Measurements from ENCODE around the gene IMP4.
A peak's percentile ranks its signal among the peaks of the same experiment; 100 is the strongest.

IMP4 gene

DNA sequence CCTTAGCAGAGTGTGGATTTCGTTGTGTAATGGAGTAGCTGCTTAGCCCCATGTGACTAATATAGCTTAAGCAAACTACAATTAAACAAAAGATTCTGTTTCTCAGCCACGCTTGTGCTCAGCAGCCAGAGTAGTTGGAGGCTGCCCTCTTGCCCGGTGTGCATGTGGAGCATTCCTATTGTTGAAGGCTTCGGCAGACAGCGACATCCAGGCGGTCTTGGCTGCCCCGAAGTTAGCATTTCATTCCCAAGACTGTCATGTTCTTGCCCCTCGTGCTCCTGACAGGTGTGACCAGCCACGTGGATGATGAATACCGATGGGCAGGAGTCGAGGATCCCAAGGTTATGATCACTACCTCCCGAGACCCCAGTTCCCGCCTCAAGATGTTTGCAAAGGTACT, 2.4 kb downstream of the IMP4 start:
- H3K36me3 ChIP-seq (ENCODE audit: insufficient read depth, low read length) = peaks cover 14% of the 10 kb centered on the region
- no peaks in the 10 kb centered on the region for H3K4me1 ChIP-seq (ENCODE audit: insufficient read depth, low read length)
- H3K9me3 ChIP-seq (ENCODE audit: control insufficient read depth, insufficient read depth, low read length) = no peaks in the 10 kb centered on the region
- no peak overlapping the region for H3K9ac ChIP-seq (ENCODE audit: low read depth, low read length)

DNA sequence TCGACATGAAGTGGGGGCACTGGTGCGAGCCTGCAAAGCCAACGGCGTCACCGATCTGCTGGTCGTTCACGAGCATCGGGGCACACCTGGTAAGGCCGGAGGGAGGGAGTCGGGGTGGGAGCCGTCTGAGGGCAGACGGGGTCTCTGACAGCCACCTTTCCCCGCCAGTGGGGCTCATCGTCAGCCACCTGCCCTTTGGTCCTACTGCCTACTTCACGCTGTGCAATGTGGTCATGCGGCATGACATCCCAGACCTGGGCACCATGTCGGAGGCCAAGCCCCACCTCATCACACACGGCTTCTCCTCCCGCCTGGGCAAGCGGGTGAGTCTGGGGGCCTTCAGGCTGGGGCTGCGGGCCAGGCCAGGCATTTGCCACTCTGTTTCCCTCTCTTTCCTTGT, 2.9 kb downstream of the IMP4 start:
- Histone ChIP-seq H3K9me3 (ENCODE audit: control insufficient read depth, insufficient read depth, low read length) (no peaks in the 10 kb centered on the region), H3K9ac (ENCODE audit: low read depth, low read length) (no peak overlapping the region), H3K4me1 (ENCODE audit: insufficient read depth, low read length) (no peaks in the 10 kb centered on the region), H3K36me3 (ENCODE audit: insufficient read depth, low read length) (peaks cover 14% of the 10 kb centered on the region)

DNA sequence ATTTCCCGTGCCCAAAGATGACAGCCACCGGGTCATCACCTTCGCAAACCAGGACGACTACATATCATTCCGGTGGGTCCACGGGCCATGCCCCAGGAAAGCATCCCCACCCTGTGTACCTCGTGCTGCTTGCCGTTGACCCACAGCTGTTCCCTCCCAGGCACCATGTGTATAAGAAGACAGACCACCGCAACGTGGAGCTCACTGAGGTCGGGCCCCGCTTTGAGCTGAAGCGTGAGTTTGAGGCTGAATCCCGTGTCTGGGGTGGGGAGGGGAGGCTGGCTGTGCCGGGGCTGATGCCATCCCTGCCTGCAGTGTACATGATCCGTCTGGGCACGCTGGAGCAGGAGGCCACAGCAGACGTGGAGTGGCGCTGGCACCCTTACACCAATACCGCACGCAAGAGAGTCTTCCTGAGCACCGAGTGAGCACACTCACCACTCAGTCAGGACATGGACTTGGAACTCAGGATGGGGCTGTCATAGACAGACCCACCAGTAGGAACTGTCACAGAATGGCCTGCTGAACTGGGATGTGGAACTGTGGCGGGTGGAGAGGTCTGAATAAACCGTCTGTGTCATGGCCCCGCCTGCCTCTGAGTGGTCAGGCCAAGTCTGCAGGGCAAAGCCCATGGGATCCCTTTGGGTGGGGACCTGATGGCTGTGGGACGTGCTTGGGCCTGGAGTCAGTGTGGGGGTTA, 3.5 kb downstream of the IMP4 start:
- H3K36me3 ChIP-seq (ENCODE audit: insufficient read depth, low read length) = peaks cover 14% of the 10 kb centered on the region

DNA sequence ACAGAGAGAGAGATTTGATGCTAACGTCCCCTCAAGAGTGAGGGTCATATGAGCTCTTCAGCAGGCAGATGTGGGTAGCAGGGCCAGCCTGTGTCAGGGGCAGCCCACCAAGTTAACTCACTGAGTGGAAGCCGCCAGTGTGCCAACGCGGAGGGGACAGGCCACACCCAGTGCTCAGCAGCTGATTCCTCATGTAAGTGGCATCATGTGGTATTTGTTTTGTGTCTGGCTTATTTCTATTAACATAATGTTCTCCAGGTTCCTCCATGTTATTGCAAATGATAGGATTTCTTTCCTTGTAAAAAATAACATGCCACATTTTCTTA, 4.0 kb downstream of the IMP4 start:
- Histone ChIP-seq H3K36me3 (ENCODE audit: insufficient read depth, low read length) (peaks cover 14% of the 10 kb centered on the region), H3K9me3 (ENCODE audit: control insufficient read depth, insufficient read depth, low read length) (no peaks in the 10 kb centered on the region), H3K9ac (ENCODE audit: low read depth, low read length) (no peak overlapping the region), H3K4me1 (ENCODE audit: insufficient read depth, low read length) (no peaks in the 10 kb centered on the region)

More for the DNA sequence above, 3.5 kb downstream of the IMP4 start:
- H3K4me1 ChIP-seq (ENCODE audit: insufficient read depth, low read length) = no peaks in the 10 kb centered on the region
- no peaks in the 10 kb centered on the region for H3K9me3 ChIP-seq (ENCODE audit: control insufficient read depth, insufficient read depth, low read length)
- no peak overlapping the region for H3K9ac ChIP-seq (ENCODE audit: low read depth, low read length)

DNA sequence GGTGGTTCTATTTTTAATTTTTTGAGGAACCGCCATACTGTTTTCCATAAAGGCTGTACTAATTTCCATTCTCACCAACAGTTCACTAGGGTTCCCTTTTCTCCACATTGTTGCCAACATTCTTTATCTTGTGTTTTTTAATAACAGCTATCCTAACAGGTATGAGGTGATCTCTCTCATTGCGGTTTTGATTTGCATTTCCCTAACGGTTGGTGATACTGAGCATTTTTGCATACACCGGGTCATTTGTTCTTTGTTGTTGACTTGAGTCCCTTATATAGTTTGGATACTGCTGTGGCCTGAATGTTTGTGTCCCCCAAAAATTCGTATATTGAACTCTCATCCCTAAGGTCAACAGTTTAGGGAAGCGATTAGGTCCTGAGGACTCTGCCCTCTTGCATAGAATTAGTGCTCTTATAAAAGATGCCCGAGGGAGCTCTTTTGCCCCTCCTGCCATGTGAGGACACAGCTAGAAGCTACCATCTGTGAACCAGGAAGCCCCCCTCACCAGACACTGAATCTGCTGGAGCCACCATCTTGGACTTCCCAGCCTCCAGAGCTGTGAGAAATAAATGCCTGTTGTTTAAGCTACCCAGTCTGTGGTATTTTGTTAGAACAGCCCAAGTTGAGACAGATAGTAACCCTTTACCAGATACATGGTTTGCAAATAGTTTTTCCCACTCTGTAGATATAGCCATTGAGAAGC, 4.7 kb downstream of the IMP4 start:
- H3K36me3 ChIP-seq (ENCODE audit: insufficient read depth, low read length) = peaks cover 14% of the 10 kb centered on the region
- H3K9ac ChIP-seq (ENCODE audit: low read depth, low read length) = no peak overlapping the region
- no peaks in the 10 kb centered on the region for H3K9me3 ChIP-seq (ENCODE audit: control insufficient read depth, insufficient read depth, low read length)
- H3K4me1 ChIP-seq (ENCODE audit: insufficient read depth, low read length) = no peaks in the 10 kb centered on the region

DNA sequence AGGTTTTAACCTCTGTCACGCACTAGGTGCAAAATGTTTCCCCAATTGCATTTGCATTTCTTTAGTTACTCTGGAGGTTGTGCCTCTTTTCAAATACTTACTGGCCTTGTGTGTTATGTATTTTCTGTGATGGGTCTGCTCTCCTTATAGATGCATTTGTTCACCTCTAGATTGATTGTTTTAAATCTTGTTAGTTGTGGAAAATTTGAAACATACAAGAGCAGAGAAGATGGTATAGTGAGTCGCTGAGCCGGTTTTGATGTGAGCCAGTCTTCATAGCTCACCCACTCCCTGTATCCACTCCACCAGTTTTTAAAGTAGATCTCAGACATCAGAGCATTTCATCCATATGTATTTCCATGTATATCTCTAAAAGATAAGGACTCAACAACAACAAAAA, 6.5 kb downstream of the IMP4 start:
- H3K36me3 ChIP-seq (ENCODE audit: insufficient read depth, low read length) = peaks cover 14% of the 10 kb centered on the region
- no peak overlapping the region for H3K9ac ChIP-seq (ENCODE audit: low read depth, low read length)
- no peaks in the 10 kb centered on the region for H3K4me1 ChIP-seq (ENCODE audit: insufficient read depth, low read length)
- H3K9me3 ChIP-seq (ENCODE audit: control insufficient read depth, insufficient read depth, low read length) = no peaks in the 10 kb centered on the region

DNA sequence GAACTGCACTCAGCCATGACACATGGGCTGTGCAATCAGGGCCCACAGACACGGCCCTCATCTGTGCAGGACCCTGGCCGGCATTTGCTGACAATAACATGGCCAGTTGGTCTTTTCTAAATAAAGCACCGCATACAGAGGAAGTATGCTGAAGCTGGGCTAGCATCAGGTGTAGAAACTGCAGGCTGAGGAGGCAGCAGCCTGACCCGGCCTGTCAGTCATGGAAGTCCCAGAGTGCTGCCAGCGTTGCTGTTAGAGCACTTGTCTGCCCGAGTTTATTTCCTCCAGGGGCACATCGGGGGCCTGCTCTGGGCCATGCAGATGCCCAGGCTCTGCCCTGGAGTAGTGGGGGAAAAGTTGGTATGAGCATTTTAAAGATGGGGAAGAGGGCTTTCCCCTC, 9.0 kb downstream of the IMP4 start:
- Histone ChIP-seq H3K4me1 (ENCODE audit: insufficient read depth, low read length) (no peaks in the 10 kb centered on the region), H3K9me3 (ENCODE audit: control insufficient read depth, insufficient read depth, low read length) (no peaks in the 10 kb centered on the region), H3K36me3 (ENCODE audit: insufficient read depth, low read length) (peaks cover 3% of the 10 kb centered on the region; the same call in 1 of the 2 replicates), H3K9ac (ENCODE audit: low read depth, low read length) (no peak overlapping the region)

DNA sequence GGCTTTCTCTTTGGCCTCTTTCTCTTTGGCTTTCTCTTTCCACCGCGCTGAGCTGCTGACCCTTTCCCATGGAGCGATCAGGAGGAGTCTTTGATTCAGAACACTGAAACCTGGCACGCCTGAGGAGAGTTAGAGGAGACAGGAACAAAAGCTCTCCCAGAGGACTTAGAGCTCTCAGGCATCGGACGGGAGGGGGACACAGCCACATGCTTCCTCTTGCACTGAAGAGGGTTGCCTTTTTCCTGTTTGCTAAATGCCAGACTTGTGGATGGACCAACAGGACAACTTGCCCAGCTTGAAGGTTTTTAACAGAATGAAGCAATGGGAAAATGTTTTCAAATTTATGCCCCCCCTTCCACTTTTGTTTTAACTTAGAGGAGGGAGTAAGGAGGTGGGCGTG, 9.5 kb downstream of the IMP4 start:
- peaks cover under 1% of the 10 kb centered on the region; the same call in 1 of the 2 replicates for H3K36me3 ChIP-seq (ENCODE audit: insufficient read depth, low read length)
- H3K4me1 ChIP-seq (ENCODE audit: insufficient read depth, low read length) = no peaks in the 10 kb centered on the region
- no peak overlapping the region for H3K9ac ChIP-seq (ENCODE audit: low read depth, low read length)
- no peaks in the 10 kb centered on the region for H3K9me3 ChIP-seq (ENCODE audit: control insufficient read depth, insufficient read depth, low read length)

DNA sequence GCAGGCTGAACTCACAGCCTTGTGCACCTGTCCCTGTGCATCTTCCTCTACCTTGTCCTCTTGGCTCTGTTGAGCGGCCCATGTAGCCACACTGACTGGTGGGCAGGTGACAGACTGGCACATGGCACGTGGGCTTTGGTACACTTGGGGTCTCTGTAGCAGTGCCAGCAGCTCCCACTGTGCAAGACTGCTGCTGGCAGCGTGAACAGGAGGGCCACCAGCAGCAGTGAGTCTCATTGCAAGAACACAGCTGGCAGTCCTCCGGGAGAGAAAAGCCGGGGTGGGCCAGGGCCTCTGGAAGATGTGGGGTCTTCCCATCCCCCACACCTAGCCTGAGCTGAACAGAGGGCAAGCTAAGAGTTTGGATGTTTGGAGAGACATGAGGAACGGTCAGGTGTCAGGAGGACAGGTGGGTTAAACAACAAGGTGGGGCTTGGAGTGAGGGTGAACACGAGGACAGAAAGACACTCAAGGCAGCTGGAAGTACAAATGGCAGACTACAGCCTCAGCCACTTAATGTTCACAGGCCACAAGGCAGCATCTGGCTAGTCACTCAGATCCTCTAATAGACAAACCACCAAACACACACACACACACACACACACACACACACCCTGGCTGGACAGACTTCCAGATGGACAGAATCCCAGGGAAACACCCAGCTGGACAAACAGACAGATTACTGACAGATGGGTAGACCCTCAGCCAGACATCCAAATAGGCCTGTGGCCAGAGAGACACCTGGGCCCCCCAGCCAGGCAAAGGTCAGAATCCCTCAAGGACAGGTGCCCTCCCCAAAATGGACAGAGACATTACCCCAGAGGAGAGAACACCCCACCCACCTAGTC, 10.8 kb downstream of the IMP4 start:
- Histone ChIP-seq H3K9ac (ENCODE audit: low read depth, low read length) (no peak overlapping the region), H3K36me3 (ENCODE audit: insufficient read depth, low read length) (no peaks in the 10 kb centered on the region; the same call in 1 of the 2 replicates), H3K4me1 (ENCODE audit: insufficient read depth, low read length) (no peaks in the 10 kb centered on the region), H3K9me3 (ENCODE audit: control insufficient read depth, insufficient read depth, low read length) (no peaks in the 10 kb centered on the region)

DNA sequence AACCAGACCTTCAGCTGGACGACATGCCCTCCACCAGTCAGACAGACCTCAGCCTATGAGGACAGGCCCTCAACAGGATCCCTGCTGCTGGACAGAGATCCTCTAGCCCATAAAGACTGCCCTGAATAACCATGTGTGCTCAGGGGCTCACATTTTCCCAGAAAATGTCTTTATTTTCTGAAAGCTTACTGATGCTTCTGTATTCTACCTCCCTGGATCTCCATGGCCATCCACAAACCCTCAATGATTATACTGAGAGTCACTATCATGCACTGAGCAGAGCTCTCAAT, 11.4 kb downstream of the IMP4 start:
- no peaks in the 10 kb centered on the region for H3K36me3 ChIP-seq (ENCODE audit: insufficient read depth, low read length)
- H3K4me1 ChIP-seq (ENCODE audit: insufficient read depth, low read length) = no peaks in the 10 kb centered on the region
- H3K9me3 ChIP-seq (ENCODE audit: control insufficient read depth, insufficient read depth, low read length) = no peaks in the 10 kb centered on the region
- H3K9ac ChIP-seq (ENCODE audit: low read depth, low read length) = no peak overlapping the region

DNA sequence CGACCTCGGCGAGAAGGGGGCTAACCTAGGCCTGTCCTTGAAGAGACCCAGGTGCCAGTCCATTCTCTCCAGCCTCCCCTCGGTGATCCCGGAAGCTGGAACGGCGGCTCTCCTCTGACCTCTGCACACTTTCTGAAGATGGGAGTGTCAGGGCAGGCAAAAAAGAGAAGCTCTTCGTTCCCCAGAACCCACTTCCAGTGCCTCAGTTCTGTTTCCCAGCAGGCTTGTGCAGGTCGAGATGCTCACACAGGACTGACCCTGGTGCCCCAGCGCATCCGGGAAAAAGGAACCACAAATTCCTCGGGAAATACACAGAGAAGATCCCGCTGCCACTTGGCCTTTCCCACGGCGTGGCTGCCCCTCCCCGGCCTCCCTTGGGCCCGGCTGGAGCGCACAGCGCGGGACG, 12.5 kb downstream of the IMP4 start:
- no peaks in the 10 kb centered on the region for H3K4me1 ChIP-seq (ENCODE audit: insufficient read depth, low read length)
- H3K9ac ChIP-seq (ENCODE audit: low read depth, low read length) = peak overlapping the region; percentile 83; the same call in 1 of the 2 replicates
- H3K36me3 ChIP-seq (ENCODE audit: insufficient read depth, low read length) = no peaks in the 10 kb centered on the region
- H3K9me3 ChIP-seq (ENCODE audit: control insufficient read depth, insufficient read depth, low read length) = no peaks in the 10 kb centered on the region

DNA sequence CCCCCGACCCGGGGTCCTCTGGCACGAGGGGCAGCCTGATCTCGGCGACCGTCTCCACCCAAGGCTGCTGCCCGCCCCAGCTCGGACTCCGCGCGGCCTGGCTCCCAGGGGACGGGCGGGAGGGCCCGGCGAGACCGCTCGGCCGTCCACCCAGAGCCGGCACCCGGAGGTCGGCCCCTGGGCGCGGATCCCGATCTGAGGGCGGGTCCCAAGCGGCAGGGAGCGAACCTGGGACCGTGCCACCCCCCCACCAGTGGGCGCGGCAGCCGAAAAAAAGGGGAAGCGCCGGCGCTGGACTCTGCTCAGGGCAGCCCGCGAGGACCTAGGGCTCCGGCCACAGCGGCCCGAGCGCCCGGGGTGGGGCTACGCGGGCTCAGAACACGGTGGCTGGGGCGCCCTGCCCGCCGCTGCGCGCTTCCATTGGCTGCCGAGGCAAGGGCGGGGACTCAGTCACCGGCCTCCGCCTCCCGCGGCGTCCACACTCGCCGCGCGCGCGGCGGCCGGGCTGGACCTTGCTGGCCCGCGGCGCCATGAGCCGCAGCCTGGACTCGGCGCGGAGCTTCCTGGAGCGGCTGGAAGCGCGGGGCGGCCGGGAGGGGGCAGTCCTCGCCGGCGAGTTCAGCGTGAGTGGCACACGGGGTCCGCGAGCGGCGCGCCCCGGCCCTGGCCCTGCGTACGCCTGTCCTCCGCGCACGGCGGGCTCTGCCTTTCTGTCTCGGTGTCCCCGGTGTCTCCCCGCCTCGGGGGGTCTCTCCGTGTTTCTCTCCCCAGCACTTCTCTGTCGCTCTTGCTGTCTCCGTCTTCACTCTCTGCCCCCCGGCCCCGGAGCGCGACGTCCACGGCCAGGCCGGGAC, 13.1 kb downstream of the IMP4 start, which contains the start of gene PTPN18:
PTPN18 (plus strand) TSS at position 479 of the 854 bp plus-strand sequence; CDS start at position 531, 52 bp downstream.
- Histone ChIP-seq H3K36me3 (ENCODE audit: insufficient read depth, low read length) (no peaks in the 10 kb centered on the region), H3K9ac (ENCODE audit: low read depth, low read length) (peak within 1 kb of the TSS; percentile 83), H3K9me3 (ENCODE audit: control insufficient read depth, insufficient read depth, low read length) (no peaks in the 10 kb centered on the region), H3K4me1 (ENCODE audit: insufficient read depth, low read length) (no peaks in the 10 kb centered on the region)

DNA sequence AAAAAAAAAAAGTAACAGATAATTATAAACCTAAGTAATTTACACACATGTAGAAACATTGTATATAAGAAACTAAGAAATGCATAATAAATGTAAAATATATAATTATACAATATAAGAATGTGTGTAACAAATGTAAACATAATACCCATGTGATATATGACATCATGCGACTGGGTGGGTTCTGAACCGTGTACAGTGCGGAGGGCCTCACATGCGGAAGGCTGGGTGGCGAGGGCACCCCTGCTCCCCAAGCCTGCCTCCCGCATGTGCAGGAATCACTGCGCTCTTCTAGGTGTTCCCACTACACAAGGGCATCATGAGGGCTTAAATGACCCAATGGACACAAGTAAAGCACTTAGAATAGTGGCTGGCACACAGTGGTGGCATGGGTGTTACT, 15.2 kb downstream of the IMP4 start:
- H3K9ac ChIP-seq (ENCODE audit: low read depth, low read length) = no peak overlapping the region
- H3K36me3 ChIP-seq (ENCODE audit: insufficient read depth, low read length) = no peaks in the 10 kb centered on the region
- no peaks in the 10 kb centered on the region for H3K9me3 ChIP-seq (ENCODE audit: control insufficient read depth, insufficient read depth, low read length)
- H3K4me1 ChIP-seq (ENCODE audit: insufficient read depth, low read length) = no peaks in the 10 kb centered on the region

All from ES-I3 (cell line).